Activated CD8-positive, alpha-beta memory T cell treated with anti-CD3 and anti-CD28 coated beads, Interleukin-2, amount 50 U/mL, for 1 hour (primary cell): ENCODE measurements around the gene DIAPH1.

Experiments used
- DNase-seq: peaks from one replicate; pipeline ENCODE4 v3.0.0-alpha.2; 2020; ENCODE audit errors: extremely low read depth

The DIAPH1 gene

DNA sequence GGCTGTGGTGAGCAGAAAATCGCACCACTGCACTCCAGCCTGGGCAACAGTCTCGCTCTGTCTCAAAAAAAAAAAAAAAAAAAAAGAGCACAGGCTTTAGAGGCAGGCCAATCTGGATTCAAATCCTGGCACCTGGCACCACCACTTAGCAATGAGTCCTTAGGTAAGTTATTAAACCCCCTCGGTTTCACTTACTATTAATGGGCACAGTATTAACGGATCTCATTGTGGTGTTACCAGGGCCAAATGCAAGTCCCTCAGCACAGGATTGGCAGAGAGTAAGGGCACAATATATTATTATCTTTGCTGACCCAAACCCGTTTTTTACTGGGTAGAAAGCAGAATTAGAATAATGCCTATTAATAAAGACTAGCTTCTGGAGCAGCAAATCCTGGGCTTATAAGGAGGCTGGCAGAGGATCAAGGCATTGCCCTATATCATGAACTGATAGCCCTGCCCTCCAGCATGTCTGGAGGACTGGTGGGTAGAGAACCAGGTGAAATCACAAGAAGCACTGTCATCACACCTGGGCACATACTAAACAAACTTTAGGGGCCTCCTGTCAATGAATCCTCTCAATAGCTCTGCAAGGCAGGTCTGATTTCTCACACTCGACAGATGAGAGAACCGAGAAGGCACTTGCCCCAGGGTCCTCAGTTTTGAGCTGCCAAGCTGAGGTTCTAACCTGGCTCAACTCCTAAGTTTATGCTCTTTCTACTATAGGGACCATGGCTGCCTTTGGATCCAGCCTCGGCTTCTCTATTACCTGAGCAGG, 112.2 kb downstream of the DIAPH1 start:
- DNase-seq: no peak

DNA sequence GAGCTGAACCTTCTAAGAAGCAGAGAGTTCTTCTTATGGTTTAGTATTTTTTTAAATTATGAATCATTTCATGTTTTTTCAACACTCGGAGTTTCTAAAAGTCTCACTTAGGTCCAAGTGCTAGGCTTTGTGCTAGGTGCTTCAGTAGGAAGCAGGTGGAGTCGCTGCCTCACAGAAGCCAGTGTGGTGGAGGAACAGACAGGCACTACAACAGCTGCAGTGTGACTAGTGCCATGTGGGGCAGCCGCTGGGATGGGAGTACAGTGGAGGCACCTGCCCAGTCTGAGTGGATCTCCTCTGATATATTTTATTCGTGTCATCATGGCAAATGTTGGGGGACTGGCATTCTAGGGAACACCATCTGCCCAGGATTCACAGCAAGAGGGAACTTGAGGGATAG, 114.6 kb downstream of the DIAPH1 start:
- DNase-seq: no peak

DNA sequence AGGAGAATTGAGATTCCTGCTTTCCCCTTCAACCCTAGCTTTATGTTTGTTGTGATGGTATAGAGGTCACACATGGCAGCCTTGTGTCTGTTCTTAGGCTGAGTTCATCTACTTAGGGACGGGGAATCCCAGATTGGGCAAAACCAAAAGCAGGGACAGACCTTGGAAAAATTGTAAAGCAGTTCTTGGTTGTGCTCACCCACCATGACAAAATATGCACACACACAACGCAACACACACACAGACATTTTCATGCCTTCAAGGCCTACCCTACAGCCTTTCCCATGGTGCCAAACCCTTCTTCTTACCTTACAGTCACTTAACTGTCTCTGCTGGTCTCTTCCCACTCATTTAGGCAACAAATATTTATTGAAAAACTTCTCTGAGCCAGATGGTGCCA, 115.1 kb downstream of the DIAPH1 start:
- DNase-seq: no peak

DNA sequence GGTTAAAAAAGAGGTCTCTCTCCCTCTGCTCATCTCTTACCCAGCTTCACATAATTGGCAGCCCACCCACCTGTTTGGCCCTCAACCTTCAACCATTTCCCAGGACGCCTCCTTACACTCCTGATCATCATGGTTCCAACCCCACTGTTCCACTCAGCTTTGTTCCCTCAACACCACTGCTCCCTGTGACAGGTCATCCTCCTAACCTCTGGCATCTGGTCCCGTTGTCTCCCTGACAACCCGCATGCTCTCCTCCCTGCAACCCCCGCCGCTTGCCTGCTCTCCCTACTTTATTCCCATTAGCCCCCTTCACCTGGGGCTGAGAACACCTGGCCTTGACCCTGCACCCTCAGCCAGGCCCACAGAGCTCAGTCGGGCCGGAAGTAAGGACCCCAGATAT, 117.0 kb downstream of the DIAPH1 start:
- DNase-seq: no peak

DNA sequence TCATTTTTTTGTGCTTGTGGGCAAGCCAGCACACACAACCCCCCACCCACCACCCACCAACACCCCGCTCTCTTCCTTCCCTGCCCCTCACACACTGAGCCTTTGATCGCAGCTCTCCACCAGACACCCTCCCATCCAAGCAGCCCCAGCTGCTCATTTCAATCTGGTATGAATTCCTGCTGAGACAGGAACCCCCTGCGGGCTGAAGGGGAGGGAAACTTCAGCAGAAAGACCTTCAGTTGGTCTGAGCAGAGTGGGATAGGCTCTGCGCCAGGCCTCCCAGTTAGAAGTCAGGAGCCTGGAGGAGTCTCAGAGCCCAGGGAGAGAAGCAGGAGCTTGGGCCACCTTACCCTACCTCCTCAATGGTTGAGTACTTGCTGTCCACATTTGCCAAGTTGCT, 122.8 kb downstream of the DIAPH1 start:
- DNase-seq: no peak

DNA sequence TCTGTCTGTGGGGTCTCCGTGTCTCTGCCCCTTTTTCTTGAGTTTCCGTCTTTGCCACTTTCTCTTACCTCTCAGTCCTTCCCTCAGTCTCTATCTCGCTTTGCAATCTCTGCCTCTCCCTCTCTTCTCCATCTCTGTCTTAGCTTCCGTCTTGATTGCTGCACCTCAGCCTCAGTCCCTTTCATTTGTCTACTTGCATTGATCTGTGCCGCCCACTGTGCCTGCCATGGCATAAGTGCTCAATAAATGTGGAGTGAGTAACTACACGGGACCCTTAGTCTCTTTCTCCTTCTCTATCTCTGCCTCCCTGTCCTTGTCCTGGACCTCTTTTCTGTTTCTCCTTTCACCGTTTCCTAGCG, 123.4 kb downstream of the DIAPH1 start:
- DNase-seq: no peak

DNA sequence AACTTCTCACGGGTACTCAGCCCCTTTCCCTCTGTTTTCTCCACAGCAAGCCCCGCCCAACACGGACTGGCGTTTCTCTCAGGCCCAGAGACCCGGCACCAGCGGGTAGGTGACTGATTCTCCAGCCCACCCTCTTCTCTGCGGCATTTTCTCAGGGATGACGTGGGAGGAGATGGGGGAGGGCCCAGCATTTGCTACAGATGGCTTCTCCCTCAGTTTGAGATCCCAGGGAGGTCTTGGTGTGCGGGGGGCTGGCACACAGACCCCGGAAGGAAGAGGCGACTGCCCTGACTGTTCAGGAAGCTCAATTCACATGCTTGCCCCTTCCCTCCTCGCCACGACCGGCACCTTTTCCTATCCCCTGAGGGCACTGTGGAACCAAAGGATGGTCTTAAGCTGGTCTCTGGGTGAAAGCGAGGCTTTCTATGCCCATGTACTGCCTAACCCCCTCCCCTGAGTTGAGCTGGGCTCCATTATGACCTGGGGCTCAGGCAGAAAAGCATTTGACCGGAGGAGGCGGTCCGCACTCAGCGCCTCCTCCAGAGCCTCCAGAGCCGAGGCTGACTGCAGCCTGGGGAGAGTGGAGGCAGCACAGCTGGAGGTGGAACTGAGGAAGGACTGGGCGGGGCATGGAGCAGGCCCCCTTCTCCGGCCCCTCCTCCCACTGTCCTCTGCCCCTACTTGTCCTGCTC, 123.9 kb downstream of the DIAPH1 start:
- DNase-seq: no peak

DNA sequence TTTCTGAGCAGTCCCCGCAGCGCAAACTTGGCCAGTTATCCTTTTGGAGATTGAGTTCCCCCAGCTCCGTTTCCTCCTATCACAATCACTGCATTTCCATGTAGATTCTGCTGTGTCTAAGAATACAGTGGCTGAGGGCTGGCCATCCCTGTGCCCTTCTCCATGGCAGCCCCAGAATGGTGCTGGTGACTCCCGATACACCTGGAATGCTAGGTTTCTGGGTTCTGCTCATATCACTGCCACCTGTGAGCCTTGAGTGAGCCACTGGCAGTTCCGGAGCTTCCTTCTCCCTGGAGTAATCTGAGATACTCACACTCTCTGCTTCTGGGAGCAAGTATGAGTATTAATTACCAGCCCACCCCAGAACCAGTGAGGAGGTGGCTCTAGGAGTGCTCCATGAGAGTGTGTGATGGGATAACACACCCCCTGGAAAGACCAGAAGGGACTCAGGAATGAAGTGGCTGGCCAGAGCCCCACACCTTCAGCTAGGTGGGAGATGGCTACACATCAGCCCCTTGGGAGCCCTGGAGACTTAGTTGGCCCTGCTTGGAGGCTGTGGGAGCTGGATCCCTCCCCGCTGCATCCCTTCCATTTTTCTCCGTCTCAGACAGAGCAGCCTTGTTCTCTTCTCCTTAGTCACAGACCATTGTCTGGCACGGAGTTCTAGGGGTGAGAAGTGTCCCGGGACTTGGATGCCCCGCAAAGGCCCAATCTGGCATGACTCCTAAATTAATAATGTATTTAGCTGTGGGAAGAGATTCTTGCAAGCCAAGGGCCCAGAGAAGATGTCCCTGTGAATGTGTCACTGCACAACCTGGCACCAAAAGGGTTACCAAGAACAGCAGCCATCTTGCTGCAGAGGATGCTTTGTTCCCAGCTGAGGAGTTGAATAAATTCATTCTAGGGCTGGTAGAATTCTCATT, 125.0 kb downstream of the DIAPH1 start:
- DNase-seq: no peak

DNA sequence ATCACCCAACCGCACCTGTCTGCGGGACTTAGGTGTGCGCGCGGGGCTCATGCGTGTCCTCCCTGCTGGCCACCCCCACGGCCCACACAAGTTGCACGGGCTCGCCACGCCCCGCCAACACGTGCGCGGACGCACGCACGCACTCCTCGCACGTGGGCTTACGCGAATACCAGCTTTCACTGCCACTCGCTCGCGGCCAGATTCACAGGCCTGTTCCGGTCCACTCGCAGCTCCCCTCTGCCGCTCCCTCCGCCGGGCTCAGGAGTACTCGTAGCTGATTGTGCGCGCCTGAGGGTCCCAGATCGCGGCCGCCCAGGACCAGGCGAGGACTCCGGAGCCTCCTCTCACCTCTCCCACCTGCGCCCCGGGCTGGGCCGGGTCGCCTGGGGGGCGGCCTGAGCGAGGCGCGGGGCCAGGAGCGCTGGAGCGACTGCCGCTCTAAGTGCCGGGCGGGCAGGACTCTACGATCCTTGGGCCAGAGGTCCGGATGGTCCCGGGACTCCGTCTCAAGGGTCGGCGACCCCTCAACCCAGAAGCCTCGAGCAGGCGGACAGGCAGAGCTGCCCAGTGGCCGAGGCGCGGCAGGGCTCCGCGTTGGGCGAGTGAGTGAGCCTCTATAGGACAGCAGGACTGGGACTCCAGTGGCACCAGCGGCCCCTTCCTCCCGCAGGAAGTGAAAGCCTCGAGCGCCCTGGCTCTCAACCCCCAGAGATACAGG, 126.5 kb downstream of the DIAPH1 start:
- DNase-seq: no peak

DNA sequence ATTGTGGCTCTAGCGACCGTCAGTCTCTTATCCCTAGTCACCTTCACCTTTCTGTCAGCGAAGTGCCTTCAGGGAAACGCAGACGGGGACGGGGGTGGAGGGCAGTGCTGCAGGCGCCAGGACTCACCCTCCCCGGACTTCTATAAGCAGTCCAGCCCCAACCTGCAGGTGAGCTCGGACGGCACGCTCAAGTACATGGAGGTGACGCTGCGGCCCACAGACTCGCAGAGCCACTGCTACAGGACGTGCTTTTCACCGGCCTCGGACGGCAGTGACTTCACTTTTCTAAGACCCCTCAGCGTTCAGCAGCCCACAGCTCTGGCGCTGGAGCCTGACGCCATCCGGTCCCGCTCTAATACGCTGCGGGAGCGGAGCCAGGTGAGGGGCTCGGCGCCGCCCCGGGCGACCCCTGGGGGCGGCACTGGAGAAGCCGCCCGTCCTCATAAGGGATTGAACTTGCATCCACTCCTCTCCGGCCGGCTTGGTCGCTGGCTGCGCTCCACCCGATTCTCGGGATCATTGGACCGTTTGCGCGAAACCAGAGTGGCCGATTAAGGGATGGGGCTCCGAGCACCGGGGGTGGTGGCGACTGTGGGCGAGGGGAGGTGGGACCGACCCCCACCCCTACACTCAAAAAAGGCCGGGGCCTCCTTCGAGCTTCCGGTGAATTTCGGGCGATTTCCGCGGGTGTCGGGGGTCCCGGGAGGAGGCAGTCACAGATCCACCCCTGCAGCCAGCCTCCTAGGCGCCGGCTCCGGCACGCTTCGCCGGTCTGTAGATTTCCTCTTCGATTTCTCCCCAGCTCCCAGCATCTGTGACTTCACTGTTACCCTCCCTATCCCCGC, 127.3 kb downstream of the DIAPH1 start:
- DNase-seq: no peak

DNA sequence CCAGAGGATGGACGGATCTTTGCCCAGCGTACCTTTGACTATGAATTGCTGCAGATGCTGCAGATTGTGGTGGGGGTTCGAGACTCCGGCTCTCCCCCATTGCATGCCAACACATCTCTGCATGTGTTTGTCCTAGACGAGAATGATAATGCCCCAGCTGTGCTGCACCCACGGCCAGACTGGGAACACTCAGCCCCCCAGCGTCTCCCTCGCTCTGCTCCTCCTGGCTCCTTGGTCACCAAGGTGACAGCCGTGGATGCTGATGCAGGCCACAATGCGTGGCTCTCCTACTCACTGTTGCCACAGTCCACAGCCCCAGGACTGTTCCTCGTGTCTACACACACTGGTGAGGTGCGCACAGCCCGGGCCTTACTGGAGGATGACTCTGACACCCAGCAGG, 128.0 kb downstream of the DIAPH1 start:
- no peak for DNase-seq

DNA sequence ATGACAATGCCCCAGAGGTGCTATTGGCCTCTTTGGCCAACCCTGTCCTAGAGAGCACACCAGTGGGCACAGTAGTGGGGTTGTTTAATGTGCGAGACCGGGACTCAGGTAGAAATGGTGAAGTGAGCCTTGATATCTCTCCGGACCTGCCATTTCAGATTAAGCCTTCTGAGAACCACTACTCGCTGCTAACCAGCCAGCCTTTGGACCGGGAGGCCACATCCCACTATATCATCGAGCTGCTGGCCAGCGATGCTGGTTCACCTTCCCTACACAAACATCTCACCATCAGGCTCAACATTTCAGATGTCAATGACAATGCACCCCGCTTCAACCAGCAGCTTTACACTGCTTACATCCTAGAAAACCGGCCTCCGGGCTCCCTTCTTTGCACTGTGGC, 128.5 kb downstream of the DIAPH1 start:
- DNase-seq: no peak

DNA sequence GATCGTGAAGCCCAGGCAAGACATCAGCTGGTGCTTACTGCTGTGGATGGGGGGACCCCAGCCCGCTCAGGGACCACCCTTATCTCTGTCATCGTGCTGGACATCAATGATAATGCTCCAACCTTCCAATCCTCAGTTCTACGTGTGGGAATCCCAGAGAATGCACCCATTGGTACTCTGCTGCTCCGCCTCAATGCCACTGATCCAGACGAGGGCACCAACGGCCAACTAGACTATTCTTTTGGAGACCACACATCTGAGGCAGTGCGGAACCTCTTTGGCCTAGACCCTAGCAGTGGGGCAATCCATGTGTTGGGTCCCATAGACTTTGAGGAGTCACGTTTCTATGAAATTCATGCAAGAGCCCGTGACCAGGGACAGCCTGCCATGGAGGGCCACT, 129.0 kb downstream of the DIAPH1 start:
- no peak for DNase-seq

DNA sequence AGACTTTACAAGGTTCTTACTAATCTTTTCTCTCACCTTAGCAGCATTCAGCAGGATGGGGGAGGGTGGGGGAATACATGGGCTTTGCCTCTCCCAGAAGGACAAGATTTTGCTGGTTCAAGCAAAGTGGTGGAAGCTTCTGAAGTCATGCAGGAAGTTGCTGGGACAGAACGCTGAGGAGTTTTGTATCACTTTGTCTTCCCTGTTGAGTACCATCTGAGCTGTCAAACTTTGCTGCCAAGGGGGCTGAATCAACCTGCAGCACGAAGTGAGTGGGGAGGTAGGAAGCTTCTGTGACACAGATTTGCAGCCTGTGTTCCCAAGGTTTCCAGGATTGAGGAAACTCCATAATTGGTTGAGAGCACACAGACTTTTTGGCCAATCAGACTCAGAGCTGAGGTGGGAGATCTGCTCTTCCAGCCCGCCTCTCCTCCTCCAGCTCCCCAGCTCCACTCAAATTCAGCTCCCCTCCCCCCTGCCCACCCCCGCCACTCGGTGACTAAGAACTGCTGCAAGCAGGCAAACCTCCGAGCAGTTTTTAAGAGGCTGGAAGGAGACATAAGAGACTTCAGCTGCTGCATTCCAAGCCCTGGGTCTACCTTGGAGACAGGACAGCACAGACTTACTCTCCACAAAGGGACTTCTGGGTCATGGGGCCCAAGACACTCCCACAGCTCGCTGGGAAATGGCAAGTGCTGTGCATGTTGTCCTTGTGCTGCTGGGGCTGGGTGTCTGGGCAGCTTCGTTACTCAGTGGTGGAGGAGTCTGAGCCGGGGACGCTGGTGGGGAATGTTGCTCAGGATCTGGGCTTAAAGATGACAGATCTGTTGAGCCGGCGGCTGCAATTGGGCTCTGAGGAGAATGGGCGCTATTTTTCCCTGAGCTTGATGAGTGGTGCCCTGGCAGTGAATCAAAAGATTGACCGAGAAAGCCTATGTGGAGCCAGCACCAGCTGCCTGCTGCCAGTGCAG, 129.9 kb downstream of the DIAPH1 start, which contains the start of gene PCDHGC5:
Gene PCDHGC5 (plus strand): TSS at position 491 of the 971 bp plus-strand sequence. CDS start 160 bp downstream, at position 651.
- DNase-seq: no peak

DNA sequence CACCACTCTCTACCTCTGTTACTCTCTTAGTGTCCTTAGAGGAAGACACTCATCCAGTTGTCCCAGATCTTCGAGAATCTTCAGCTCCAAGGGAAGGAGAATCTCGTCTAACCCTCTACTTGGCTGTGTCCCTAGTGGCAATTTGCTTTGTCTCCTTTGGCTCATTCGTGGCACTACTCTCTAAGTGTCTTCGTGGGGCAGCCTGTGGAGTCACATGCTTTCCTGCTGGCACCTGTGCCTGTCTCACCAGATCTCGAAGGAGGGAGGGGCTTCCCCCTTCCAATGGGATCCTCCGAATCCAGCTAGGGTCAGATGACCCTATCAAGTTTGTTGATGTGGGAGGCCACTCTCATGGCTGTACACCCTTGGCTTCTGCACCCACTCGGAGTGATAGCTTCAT, 131.7 kb downstream of the DIAPH1 start:
- no peak for DNase-seq

DNA sequence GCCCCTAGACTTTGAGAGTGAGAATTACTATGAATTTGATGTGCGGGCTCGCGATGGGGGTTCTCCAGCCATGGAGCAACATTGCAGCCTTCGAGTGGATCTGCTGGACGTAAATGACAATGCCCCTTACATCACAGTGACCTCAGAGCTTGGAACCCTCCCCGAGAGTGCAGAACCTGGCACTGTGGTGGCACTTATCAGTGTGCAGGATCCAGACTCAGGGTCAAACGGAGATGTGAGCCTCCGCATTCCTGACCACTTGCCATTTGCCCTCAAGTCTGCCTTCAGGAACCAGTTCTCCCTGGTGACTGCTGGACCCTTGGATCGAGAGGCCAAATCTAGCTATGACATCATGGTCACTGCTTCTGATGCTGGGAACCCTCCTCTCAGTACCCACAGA, 132.7 kb downstream of the DIAPH1 start:
- no peak for DNase-seq

DNA sequence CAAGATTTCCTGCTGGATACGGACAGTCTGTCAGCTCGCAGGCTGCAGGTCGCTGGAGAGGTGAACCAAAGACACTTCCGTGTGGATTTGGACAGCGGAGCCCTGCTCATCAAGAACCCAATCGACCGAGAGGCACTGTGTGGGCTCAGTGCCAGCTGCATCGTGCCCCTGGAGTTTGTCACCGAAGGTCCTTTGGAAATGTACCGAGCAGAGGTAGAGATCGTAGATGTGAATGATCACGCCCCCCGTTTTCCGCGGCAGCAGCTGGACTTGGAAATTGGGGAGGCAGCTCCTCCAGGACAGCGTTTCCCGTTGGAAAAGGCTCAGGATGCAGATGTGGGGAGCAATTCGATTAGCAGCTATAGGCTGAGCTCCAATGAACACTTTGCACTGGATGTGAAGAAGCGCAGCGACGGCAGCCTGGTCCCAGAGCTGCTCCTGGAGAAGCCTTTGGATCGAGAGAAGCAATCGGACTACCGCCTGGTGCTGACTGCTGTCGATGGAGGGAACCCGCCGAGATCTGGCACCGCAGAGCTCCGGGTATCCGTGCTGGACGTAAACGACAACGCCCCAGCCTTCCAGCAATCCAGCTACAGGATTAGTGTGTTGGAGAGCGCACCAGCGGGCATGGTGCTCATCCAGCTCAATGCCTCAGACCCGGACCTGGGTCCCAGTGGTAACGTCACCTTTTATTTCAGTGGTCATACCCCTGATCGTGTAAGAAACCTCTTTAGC, 133.3 kb downstream of the DIAPH1 start:
- no peak for DNase-seq

DNA sequence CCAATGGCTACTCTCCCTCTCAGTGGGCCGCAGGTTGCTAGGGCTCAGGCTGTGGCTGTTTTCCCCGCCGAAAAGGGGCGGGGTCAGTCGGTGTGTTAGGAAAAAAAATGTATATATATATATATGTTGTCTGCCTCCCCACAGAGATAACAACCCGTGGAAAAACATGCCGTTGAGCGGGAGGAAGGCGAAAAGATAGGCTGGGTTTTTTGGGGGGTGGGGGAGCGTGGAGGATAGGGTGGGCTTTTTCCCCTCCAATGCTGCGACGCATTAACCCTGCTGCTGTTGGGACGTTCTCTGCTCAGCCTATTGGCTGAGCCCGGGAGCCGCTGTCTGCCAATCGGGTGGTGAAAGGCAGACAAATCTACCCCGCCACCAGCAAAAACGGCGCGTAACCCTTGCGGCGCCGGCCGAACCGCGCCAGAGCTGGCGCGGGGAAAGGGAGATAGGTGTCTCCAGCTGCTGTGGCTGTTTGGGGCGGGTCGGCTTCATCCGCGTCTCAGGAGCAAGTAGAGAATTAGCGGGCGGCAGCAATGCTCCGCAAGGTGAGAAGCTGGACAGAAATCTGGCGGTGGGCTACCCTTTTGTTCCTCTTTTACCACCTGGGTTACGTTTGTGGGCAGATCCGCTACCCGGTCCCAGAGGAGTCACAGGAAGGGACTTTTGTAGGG, 134.0 kb downstream of the DIAPH1 start, which contains the start of gene PCDHGC4:
Gene PCDHGC4 (plus strand): TSS at position 390 of the 671 bp plus-strand sequence. CDS start 144 bp downstream, at position 534.
- DNase-seq: no peak
